Endothelial cell of umbilical vein (primary cell): ENCODE data around the gene TXNL4A. TPM values are rescaled to one million over a fixed set of nuclear protein-coding genes. Genes with fewer than 3 reads are reported as not detected.

ENCODE experiments used
- BruUV-seq: library from RNA; stranded (reverse); fragments of 400-500 nt; replicated peaks from 2 replicates; lab custom pipeline; 2021; lab: Mats Ljungman, UMichigan
- CTCF ChIA-PET: fragments of 300-600, 350-600 bp; sonication (Branson Sonifier 250); formaldehyde crosslinking; loops from one replicate; lab custom pipeline; 2021; ENCODE audit warnings: antibody characterized with exemption, inconsistent platforms; lab: Charles Lee
- POLR2A ChIA-PET: fragments of 300-600, 350-600 bp; sonication (Branson Sonifier 250); formaldehyde crosslinking; loops from one replicate; lab custom pipeline; 2021; ENCODE audit warnings: antibody characterized with exemption, inconsistent platforms; lab: Charles Lee
- DNase-seq: peaks from one replicate; pipeline ENCODE4 v3.0.0-alpha.2; 2011; ENCODE audit warnings: low read depth, low spot score
- FAIRE-seq: peaks from 2 replicates; lab custom pipeline; 2011; peaks lifted over from hg19 to GRCh38; lab: Jason Lieb, UNC
- H2AFZ ChIP-seq: 2 replicates; pipeline ENCODE4 v1.6.0; 2012; ENCODE audit warnings: low read depth, low read length, control low read depth, inconsistent platforms
- H3K27ac ChIP-seq: 2 replicates; pipeline ENCODE4 v1.5.1; 2011; ENCODE audit warnings: low read depth, mild to moderate bottlenecking, control low read depth, low read length, moderate library complexity; ENCODE audit not compliant: insufficient read depth
- H3K27me3 ChIP-seq, 2 experiments: 2 replicates each; pipeline versions ENCODE4 v1.6.0 to v1.6.1; 2011; ENCODE audit warnings: low read length in 2 of 2, mixed read lengths in 1 of 2; ENCODE audit not compliant: control insufficient read depth in 2 of 2, insufficient read depth in 2 of 2
- H3K36me3 ChIP-seq, 2 experiments: 2 replicates in 1 of 2; 3 replicates in 1 of 2; pipeline ENCODE4 v1.5.1; 2011; ENCODE audit warnings: low read length in 2 of 2, mild to moderate bottlenecking in 1 of 2, moderate library complexity in 1 of 2; ENCODE audit not compliant: control insufficient read depth in 2 of 2, insufficient read depth in 2 of 2; ENCODE audit errors: extremely low read depth in 1 of 2
- H3K4me1 ChIP-seq: 3 replicates; pipeline ENCODE4 v1.5.1; 2011; ENCODE audit warnings: mild to moderate bottlenecking, low read length; ENCODE audit not compliant: control insufficient read depth, insufficient read depth; ENCODE audit errors: extremely low read depth
- H3K4me2 ChIP-seq: 2 replicates; pipeline ENCODE4 v1.6.1; 2011; ENCODE audit warnings: low read length, control low read depth, mixed read lengths; ENCODE audit not compliant: insufficient read depth
- H3K4me3 ChIP-seq, 3 experiments: fragments of 200-600 bp in 1 of 3; sonication (generic), shearing (Covaris generic) in 1 of 3; replicated peaks in 1 of 3; 2 replicates each; pipeline ENCODE4 v1.5.1; 2011 to 2016; ENCODE audit warnings: control low read depth in 3 of 3, low read length in 3 of 3, mild to moderate bottlenecking in 2 of 3, inconsistent platforms in 1 of 3, low read depth in 1 of 3, moderate library complexity in 1 of 3; ENCODE audit not compliant: insufficient read depth in 1 of 3
- H3K79me2 ChIP-seq: 2 replicates; pipeline ENCODE4 v1.6.0; 2012; ENCODE audit warnings: low read length, inconsistent platforms; ENCODE audit not compliant: control insufficient read depth, insufficient read depth
- H3K9ac ChIP-seq: replicated peaks from 2 replicates; pipeline ENCODE3; 2011; ENCODE audit warnings: low read length, control low read depth; ENCODE audit not compliant: insufficient read depth; ENCODE audit errors: extremely low read depth
- H3K9me1 ChIP-seq: replicated peaks from 3 replicates; pipeline ENCODE4 v1.6.0; 2011; ENCODE audit warnings: mild to moderate bottlenecking, low read length; ENCODE audit not compliant: control insufficient read depth, insufficient read depth; ENCODE audit errors: extremely low read depth
- H3K9me3 ChIP-seq: replicated peaks from 2 replicates; pipeline ENCODE4 v1.5.1; 2012; ENCODE audit warnings: low read length, inconsistent platforms; ENCODE audit not compliant: control insufficient read depth, insufficient read depth
- H4K20me1 ChIP-seq: replicated peaks from 2 replicates; pipeline ENCODE3; 2011; ENCODE audit warnings: mild to moderate bottlenecking, low read length; ENCODE audit not compliant: control insufficient read depth, insufficient read depth; ENCODE audit errors: extremely low read depth
- EZH2 ChIP-seq: IDR thresholded peaks from 2 replicates; pipeline ENCODE4 v1.6.1; 2012; ENCODE audit warnings: borderline replicate concordance, low read depth, mild to moderate bottlenecking, moderate library complexity, low read length, inconsistent platforms; ENCODE audit not compliant: severe bottlenecking
- FOS ChIP-seq: IDR thresholded peaks from 2 replicates; pipeline ENCODE4 v1.6.1; 2011; ENCODE audit warnings: mild to moderate bottlenecking, low read length, moderate library complexity, borderline replicate concordance; ENCODE audit not compliant: insufficient read depth
- GATA2 ChIP-seq: IDR thresholded peaks from 2 replicates; pipeline ENCODE4 v1.7.0; 2011; ENCODE audit warnings: low read depth, mild to moderate bottlenecking, moderate library complexity, mixed read lengths, low read length; ENCODE audit not compliant: insufficient read length, insufficient read depth
- JUN ChIP-seq: IDR thresholded peaks from 2 replicates; pipeline ENCODE4 v1.6.1; 2011; ENCODE audit warnings: borderline replicate concordance, low read depth; ENCODE audit not compliant: insufficient read length, insufficient read depth
- MYC ChIP-seq: IDR thresholded peaks from one replicate; pipeline ENCODE4 v1.6.1; 2011; ENCODE audit warnings: mild to moderate bottlenecking, low read depth, low read length
- POLR2A ChIP-seq: IDR thresholded peaks from 2 replicates; pipeline ENCODE4 v1.6.1; 2012; ENCODE audit warnings: low read depth, mild to moderate bottlenecking, control low read depth, low read length
- POLR2AphosphoS5 ChIP-seq: IDR thresholded peaks from 2 replicates; pipeline ENCODE4 v1.6.1; 2012; ENCODE audit warnings: low read depth, mild to moderate bottlenecking, control low read depth, low read length, moderate library complexity; ENCODE audit not compliant: insufficient read depth
- dilution Hi-C: fragments of 300-500 bp; cut with MboI; formaldehyde crosslinking; loops from one replicate; pipeline ENCODE4 v1.15.0; 2019; ENCODE audit warnings: low sequenced_read_pairs; ENCODE audit not compliant: extremely low pct_ligation_motif_present
- intact Hi-C: fragments of 100-400 bp; cut with micrococcal nuclease; formaldehyde crosslinking; loops from one replicate; pipeline ENCODE4 v1.10.0; 2022
- polyA plus RNA-seq, 4 experiments: library from polyadenylated mRNA; depleted of rRNA in 3 of 4; stranded (reverse) in 3 of 4; unstranded in 1 of 4; fragments of >200 nt; gene quantifications; 2 replicates each; pipeline versions ENCODE4 v1.2.1 to v1.2.3, GENCODE V29; 2011 to 2012; ENCODE audit warnings: missing spikeins in 1 of 4
- total RNA-seq: library from RNA; stranded (reverse); gene quantifications from 2 replicates; pipeline ENCODE4 v1.2.3, GENCODE V29; 2021
- TF ChIP-seq, protein P1 (sequence below): IDR thresholded peaks from 2 replicates; pipeline ENCODE4 v1.6.1; 2011; ENCODE audit not compliant: insufficient read depth, insufficient read length
- TF ChIP-seq, protein P2 (sequence below), 2 donors: IDR thresholded peaks; 1 replicate in 1 of 2; 2 replicates in 1 of 2; pipeline ENCODE4 v1.5.1; 2011; ENCODE audit warnings: low read length in 2 of 2, mild to moderate bottlenecking in 2 of 2, moderate library complexity in 2 of 2, control low read depth in 1 of 2, inconsistent platforms in 1 of 2, low read depth in 1 of 2; ENCODE audit not compliant: insufficient read depth in 1 of 2; ENCODE audit errors: extremely low read depth in 1 of 2

Gene TXNL4A
- total and polyA plus RNA-seq, 2 donors (not counting 3 experiments of a cell fraction or from before 2014, with no cell fraction given): 148 to 172 TPM

DNA sequence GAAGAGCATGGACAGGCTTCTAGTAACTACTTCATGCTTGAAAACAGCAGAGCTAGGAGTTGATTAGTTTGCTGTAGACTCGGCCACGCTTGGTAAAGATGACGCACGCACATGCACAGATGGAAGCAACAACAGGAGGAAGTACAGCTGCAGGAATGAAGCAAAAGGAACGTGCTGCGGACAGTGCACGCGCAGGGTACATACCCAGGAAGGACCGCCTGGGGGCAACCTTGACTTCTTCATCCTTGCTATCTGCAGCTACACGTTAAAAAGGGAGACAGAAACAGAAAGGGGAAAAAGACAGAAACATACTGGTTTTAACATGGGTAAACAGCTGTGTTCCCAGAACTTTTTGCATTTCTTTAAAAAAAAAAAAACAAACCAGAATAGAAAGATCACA lies 54.6 kb downstream of the TXNL4A start:
- Histone ChIP-seq H3K9me1 (no peaks in the 10 kb centered on the region), H2AFZ (no peak overlapping the region), H3K4me1 (no peaks in the 10 kb centered on the region), H3K36me3 (peaks cover 0 to 15% of the 10 kb centered on the region in 2 experiments), H3K9me3 (peaks cover 2% of the 10 kb centered on the region), H3K4me3 (no peak overlapping the region), H3K4me2 (no peak overlapping the region), H4K20me1 (no peaks in the 10 kb centered on the region), H3K27me3 (no peaks in the 10 kb centered on the region), H3K27ac (no peak overlapping the region), H3K9ac (no peak overlapping the region), H3K79me2 (peaks cover 34% of the 10 kb centered on the region)
- no peak for FAIRE-seq
- CTCF ChIA-PET: interaction anchor here (1.4 kb wide), 1 partner anchor 17 kb away, joined by 3 read pairs; no protein-coding TSS in a partner anchor
- no TSS peak for BruUV-seq
- intact Hi-C loops: no loop called here
- POLR2A ChIA-PET: no interaction called here
- no peak for DNase-seq
- TF ChIP-seq FOS: no peak
- TF ChIP-seq, protein P1, sequence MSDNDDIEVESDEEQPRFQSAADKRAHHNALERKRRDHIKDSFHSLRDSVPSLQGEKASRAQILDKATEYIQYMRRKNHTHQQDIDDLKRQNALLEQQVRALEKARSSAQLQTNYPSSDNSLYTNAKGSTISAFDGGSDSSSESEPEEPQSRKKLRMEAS: no peak
- TF ChIP-seq POLR2A: no peak
- TF ChIP-seq, protein P2, sequence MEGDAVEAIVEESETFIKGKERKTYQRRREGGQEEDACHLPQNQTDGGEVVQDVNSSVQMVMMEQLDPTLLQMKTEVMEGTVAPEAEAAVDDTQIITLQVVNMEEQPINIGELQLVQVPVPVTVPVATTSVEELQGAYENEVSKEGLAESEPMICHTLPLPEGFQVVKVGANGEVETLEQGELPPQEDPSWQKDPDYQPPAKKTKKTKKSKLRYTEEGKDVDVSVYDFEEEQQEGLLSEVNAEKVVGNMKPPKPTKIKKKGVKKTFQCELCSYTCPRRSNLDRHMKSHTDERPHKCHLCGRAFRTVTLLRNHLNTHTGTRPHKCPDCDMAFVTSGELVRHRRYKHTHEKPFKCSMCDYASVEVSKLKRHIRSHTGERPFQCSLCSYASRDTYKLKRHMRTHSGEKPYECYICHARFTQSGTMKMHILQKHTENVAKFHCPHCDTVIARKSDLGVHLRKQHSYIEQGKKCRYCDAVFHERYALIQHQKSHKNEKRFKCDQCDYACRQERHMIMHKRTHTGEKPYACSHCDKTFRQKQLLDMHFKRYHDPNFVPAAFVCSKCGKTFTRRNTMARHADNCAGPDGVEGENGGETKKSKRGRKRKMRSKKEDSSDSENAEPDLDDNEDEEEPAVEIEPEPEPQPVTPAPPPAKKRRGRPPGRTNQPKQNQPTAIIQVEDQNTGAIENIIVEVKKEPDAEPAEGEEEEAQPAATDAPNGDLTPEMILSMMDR (IDR thresholded peaks at IDR 0.05; ENCODE audit: extremely low read depth in 1 of 2, insufficient read depth in 1 of 2, low read depth in 1 of 2, low read length in 2 of 2): no peak
- no peak for TF ChIP-seq POLR2AphosphoS5
- TF ChIP-seq MYC: no peak
- no peak for TF ChIP-seq JUN
- TF ChIP-seq GATA2: no peak
- TF ChIP-seq EZH2: no peak
- dilution Hi-C loops: no loop called here
